ENCODE results near the gene KLF4.

GRCh38 chr9:107480386-107480789, 9.2 kb downstream of the KLF4 start:
- no peak for TF ChIP-seq CTCF (IDR thresholded peaks at IDR 0.05)
- TF ChIP-seq ZFX (IDR thresholded peaks at IDR 0.05; ENCODE audit: borderline replicate concordance): no peak

All from 22Rv1 (cell line).